ENCODE measurements around the gene OSBPL1A.
"Not testable (repeated sequence)": the region's sequence is repeated elsewhere in the genome, so short reads cannot be mapped to it uniquely, and the experiment has no call there.

Gene OSBPL1A

GRCh38 chr18:24396082-24396633, 1.5 kb downstream of the OSBPL1A start:
- no peak for DNase-seq

- DNase-seq, result no peak
Measured at GRCh38 chr18:24395049-24395795, 2.4 kb downstream of the OSBPL1A start.

GRCh38 chr18:24388957-24389356, 8.7 kb downstream of the OSBPL1A start:
- DNase-seq, result no peak

- DNase-seq, result no peak
Measured at GRCh38 chr18:24386681-24387080, 10.9 kb downstream of the OSBPL1A start.

- DNase-seq, result no peak
Measured at GRCh38 chr18:24381126-24381525, 16.5 kb downstream of the OSBPL1A start.

- no peak for DNase-seq
Measured at GRCh38 chr18:24380163-24380747, 17.4 kb downstream of the OSBPL1A start.

GRCh38 chr18:24378598-24378997, 19.0 kb downstream of the OSBPL1A start:
- no peak for DNase-seq

- DNase-seq, result not testable (repeated sequence)
Measured at GRCh38 chr18:24376531-24376930, 21.1 kb downstream of the OSBPL1A start.

GRCh38 chr18:24373328-24373727, 24.3 kb downstream of the OSBPL1A start:
- DNase-seq, result no peak

- DNase-seq, result no peak
Measured at GRCh38 chr18:24372279-24372872, 25.2 kb downstream of the OSBPL1A start.

- DNase-seq, result no peak
Measured at GRCh38 chr18:24370120-24370519, 27.5 kb downstream of the OSBPL1A start.

GRCh38 chr18:24369426-24369825, 28.2 kb downstream of the OSBPL1A start:
- no peak for DNase-seq

GRCh38 chr18:24368749-24369148, 28.9 kb downstream of the OSBPL1A start:
- DNase-seq, result no peak

- no peak for DNase-seq
Measured at GRCh38 chr18:24366328-24366727, 31.3 kb downstream of the OSBPL1A start.

- DNase-seq, result no peak
Measured at GRCh38 chr18:24364177-24364576, 33.4 kb downstream of the OSBPL1A start.

- DNase-seq, result no peak
Measured at GRCh38 chr18:24362757-24363156, 34.9 kb downstream of the OSBPL1A start.

- DNase-seq, result peak in 1 of 2 donors; percentile 78
Measured at GRCh38 chr18:24359787-24360530, 37.7 kb downstream of the OSBPL1A start.

- no peak for DNase-seq
Measured at GRCh38 chr18:24354278-24354677, 43.3 kb downstream of the OSBPL1A start.

GRCh38 chr18:24346254-24346653, 51.4 kb downstream of the OSBPL1A start:
- DNase-seq, result no peak

- DNase-seq, result no peak
Measured at GRCh38 chr18:24344509-24344908, 53.1 kb downstream of the OSBPL1A start.

GRCh38 chr18:24342347-24342746, 55.3 kb downstream of the OSBPL1A start:
- DNase-seq, result no peak

- DNase-seq, result no peak
Measured at GRCh38 chr18:24341361-24341760, 56.3 kb downstream of the OSBPL1A start.

GRCh38 chr18:24333084-24333483, 64.5 kb downstream of the OSBPL1A start:
- no peak for DNase-seq

All from bone marrow (tissue), 2 donors.